ENCODE data around the gene PTPRM. TPM values are rescaled to one million over a fixed set of nuclear protein-coding genes. Genes with fewer than 3 reads are reported as not detected.

The PTPRM gene
- total RNA-seq, 1 experiment from 2014 or later, result 42.3 TPM

DNA sequence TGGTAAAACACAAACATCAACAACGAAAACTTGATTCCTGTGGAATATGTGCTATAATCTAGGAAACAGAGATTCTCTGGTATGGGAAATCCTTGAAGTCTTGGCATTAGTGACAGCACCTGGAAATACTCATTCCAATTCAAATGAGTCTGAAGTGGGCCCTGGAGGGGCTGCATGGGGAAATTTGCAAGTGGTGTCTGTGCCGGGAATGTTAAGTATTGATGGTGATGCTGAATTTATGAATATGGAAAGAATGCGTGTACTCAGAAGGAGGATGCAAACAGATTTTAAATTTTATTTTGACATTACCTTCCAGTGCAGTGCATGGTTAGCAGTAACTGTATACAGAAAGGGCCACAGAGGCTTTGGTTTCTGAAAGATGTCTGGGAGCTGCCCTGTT, 37.2 kb downstream of the PTPRM start:
- intact Hi-C loops (cut with micrococcal nuclease; ENCODE audit: unreplicated experiment), result no loop called here
- H3K4me1 Mint-ChIP-seq (ENCODE audit: low read depth, unreplicated experiment), result peaks cover 9% of the 10 kb centered on the region
- no TSS peak for BruUV-seq (replicated peaks)
- no peak overlapping the region for H3K27ac Mint-ChIP-seq (ENCODE audit: unreplicated experiment)
- no peaks in the 10 kb centered on the region for H3K27me3 Mint-ChIP-seq (ENCODE audit: unreplicated experiment)
- H3K9me3 Mint-ChIP-seq (ENCODE audit: low read depth, unreplicated experiment), result no peaks in the 10 kb centered on the region
- TF ChIP-seq, protein P1, sequence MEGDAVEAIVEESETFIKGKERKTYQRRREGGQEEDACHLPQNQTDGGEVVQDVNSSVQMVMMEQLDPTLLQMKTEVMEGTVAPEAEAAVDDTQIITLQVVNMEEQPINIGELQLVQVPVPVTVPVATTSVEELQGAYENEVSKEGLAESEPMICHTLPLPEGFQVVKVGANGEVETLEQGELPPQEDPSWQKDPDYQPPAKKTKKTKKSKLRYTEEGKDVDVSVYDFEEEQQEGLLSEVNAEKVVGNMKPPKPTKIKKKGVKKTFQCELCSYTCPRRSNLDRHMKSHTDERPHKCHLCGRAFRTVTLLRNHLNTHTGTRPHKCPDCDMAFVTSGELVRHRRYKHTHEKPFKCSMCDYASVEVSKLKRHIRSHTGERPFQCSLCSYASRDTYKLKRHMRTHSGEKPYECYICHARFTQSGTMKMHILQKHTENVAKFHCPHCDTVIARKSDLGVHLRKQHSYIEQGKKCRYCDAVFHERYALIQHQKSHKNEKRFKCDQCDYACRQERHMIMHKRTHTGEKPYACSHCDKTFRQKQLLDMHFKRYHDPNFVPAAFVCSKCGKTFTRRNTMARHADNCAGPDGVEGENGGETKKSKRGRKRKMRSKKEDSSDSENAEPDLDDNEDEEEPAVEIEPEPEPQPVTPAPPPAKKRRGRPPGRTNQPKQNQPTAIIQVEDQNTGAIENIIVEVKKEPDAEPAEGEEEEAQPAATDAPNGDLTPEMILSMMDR (IDR thresholded peaks at IDR 0.05; ENCODE audit: unreplicated experiment), result no peak
- H3K4me3 Mint-ChIP-seq (ENCODE audit: low read depth, unreplicated experiment), result no peak overlapping the region
- CTCF ChIA-PET, result no interaction called here
- DNase-seq, result no peak
- no peaks in the 10 kb centered on the region for H3K36me3 Mint-ChIP-seq (ENCODE audit: insufficient read depth, unreplicated experiment)

DNA sequence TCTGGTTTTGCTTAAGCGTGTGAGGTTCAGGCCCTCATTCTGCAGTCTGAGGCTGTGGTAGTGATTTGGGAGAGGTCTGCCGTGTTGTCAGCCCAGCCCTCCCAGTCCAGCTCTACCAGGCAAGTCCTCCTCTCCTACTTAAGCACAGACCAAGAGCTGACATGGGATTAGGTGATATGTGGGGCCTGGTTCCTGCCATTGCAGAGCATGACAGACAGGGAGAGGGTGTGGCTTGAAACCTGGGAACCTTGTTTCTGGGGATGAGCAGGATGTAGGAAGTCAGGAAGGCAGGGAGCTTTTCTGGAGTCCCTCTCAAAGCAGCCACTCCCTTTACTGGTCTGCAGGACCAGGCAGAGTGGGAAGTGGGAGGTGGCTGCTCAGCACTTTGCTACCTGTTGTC, 38.6 kb downstream of the PTPRM start:
- Mint-ChIP-seq H3K27me3 (ENCODE audit: unreplicated experiment) (no peaks in the 10 kb centered on the region), H3K27ac (ENCODE audit: unreplicated experiment) (no peak overlapping the region), H3K4me3 (ENCODE audit: low read depth, unreplicated experiment) (no peak overlapping the region), H3K36me3 (ENCODE audit: insufficient read depth, unreplicated experiment) (no peaks in the 10 kb centered on the region), H3K4me1 (ENCODE audit: low read depth, unreplicated experiment) (peaks cover 9% of the 10 kb centered on the region), H3K9me3 (ENCODE audit: low read depth, unreplicated experiment) (no peaks in the 10 kb centered on the region)
- DNase-seq, result no peak
- intact Hi-C loops (cut with micrococcal nuclease; ENCODE audit: unreplicated experiment), result no loop called here
- CTCF ChIA-PET, result no interaction called here
- TF ChIP-seq, protein P1 (IDR thresholded peaks at IDR 0.05; ENCODE audit: unreplicated experiment), result no peak
- no TSS peak for BruUV-seq (replicated peaks)

DNA sequence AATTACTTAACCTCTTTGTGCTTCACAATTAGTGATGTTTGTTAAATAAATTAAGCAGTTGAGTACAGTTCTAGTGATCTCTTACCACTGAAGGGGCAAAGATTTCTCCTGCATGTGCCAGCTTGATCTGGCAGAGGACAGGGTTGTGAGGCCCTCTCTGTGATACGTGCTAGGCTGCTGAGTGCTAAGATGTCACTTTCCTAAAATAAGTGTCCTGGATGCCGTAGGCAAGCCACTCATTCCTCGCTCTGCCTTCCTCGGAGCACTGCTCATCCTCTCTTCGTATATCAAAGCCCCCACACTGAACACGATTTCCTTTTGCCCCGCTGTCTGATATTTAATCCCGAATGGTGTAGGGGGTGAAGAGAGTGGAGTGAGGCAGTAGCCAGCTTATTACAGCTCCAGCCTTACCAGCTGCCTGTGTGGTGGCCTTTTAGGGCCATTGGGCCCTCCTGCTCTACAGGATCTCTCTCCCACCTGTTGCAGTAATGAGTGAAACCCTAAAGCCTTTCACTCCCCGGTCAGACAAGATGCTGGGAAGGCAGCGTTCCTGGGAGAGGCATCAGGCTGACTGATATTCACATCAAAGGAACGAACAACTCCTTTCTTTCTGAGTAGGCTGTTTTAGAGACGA, 40.5 kb downstream of the PTPRM start:
- Mint-ChIP-seq H3K36me3 (ENCODE audit: insufficient read depth, unreplicated experiment) (no peaks in the 10 kb centered on the region), H3K4me1 (ENCODE audit: low read depth, unreplicated experiment) (no peaks in the 10 kb centered on the region), H3K9me3 (ENCODE audit: low read depth, unreplicated experiment) (no peaks in the 10 kb centered on the region), H3K27me3 (ENCODE audit: unreplicated experiment) (no peaks in the 10 kb centered on the region), H3K4me3 (ENCODE audit: low read depth, unreplicated experiment) (no peak overlapping the region), H3K27ac (ENCODE audit: unreplicated experiment) (no peak overlapping the region)
- DNase-seq, result no peak
- CTCF ChIA-PET, result no interaction called here
- intact Hi-C loops (cut with micrococcal nuclease; ENCODE audit: unreplicated experiment), result no loop called here
- TF ChIP-seq, protein P1 (IDR thresholded peaks at IDR 0.05; ENCODE audit: unreplicated experiment), result no peak
- no TSS peak for BruUV-seq (replicated peaks)

DNA sequence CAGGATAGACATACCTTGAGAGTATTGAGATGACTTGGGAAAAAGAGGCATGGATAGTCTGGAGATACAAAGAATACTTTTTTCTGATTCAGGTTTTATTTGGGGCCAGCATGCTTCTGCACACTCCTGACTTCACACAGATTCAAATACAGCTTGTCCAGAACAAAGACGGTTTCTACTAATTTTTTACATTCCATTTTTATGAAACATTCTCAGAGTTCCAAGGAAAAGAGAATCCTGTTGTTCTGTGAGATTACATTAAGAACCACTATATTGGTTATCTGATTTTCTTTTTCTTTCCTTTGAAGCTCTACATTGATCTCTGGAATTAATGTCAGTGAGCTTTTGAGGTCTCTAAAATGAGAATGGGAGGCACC, 41.0 kb downstream of the PTPRM start:
- BruUV-seq (replicated peaks), result no TSS peak
- TF ChIP-seq, protein P1 (IDR thresholded peaks at IDR 0.05; ENCODE audit: unreplicated experiment), result no peak
- no peaks in the 10 kb centered on the region for H3K27me3 Mint-ChIP-seq (ENCODE audit: unreplicated experiment)
- no peak overlapping the region for H3K4me3 Mint-ChIP-seq (ENCODE audit: low read depth, unreplicated experiment)
- H3K9me3 Mint-ChIP-seq (ENCODE audit: low read depth, unreplicated experiment), result no peaks in the 10 kb centered on the region
- no peak overlapping the region for H3K27ac Mint-ChIP-seq (ENCODE audit: unreplicated experiment)
- no peaks in the 10 kb centered on the region for H3K36me3 Mint-ChIP-seq (ENCODE audit: insufficient read depth, unreplicated experiment)
- intact Hi-C loops (cut with micrococcal nuclease; ENCODE audit: unreplicated experiment), result no loop called here
- CTCF ChIA-PET, result no interaction called here
- H3K4me1 Mint-ChIP-seq (ENCODE audit: low read depth, unreplicated experiment), result no peaks in the 10 kb centered on the region
- DNase-seq, result no peak

All from Calu3 (cell line).